Astrocyte (in vitro differentiated cells and primary cell): ENCODE measurements around the gene TXLNG. TPM values are rescaled to one million over a fixed set of nuclear protein-coding genes. Genes with fewer than 3 reads are reported as not detected.

Source experiments
- DNase-seq: peaks from one replicate; pipeline ENCODE4 v3.0.0-alpha.2; 2010; ENCODE audit warnings: low read depth
- FAIRE-seq: peaks from 2 replicates; lab custom pipeline; 2011; peaks lifted over from hg19 to GRCh38; lab: Jason Lieb, UNC
- H2AFZ ChIP-seq: 2 replicates; pipeline ENCODE4 v1.6.0; 2012; ENCODE audit warnings: low read depth, low read length, inconsistent platforms
- H3K27ac ChIP-seq: 2 replicates; pipeline ENCODE4 v1.5.1; 2011; ENCODE audit warnings: low read depth, low read length, inconsistent platforms
- H3K27me3 ChIP-seq: 2 replicates; pipeline ENCODE4 v1.6.0; 2011; ENCODE audit warnings: low read length, inconsistent platforms; ENCODE audit not compliant: insufficient read depth
- H3K36me3 ChIP-seq: 2 replicates; pipeline ENCODE4 v1.5.1; 2011; ENCODE audit warnings: low read length, inconsistent platforms; ENCODE audit not compliant: insufficient read depth
- H3K4me1 ChIP-seq: 2 replicates; pipeline ENCODE4 v1.5.1; 2011; ENCODE audit warnings: low read length, inconsistent platforms; ENCODE audit not compliant: insufficient read depth
- H3K4me2 ChIP-seq: 2 replicates; pipeline ENCODE4 v1.6.0; 2012; ENCODE audit warnings: low read length, inconsistent platforms
- H3K4me3 ChIP-seq: 2 replicates; pipeline ENCODE4 v1.5.1; 2011; ENCODE audit warnings: low read depth, mild to moderate bottlenecking, low read length, inconsistent platforms; ENCODE audit not compliant: insufficient read depth
- H3K79me2 ChIP-seq: 2 replicates; pipeline ENCODE4 v1.6.0; 2012; ENCODE audit warnings: mild to moderate bottlenecking, low read length, inconsistent platforms; ENCODE audit not compliant: insufficient read depth
- H3K9ac ChIP-seq: 2 replicates; pipeline ENCODE4 v1.6.0; 2012; ENCODE audit warnings: mild to moderate bottlenecking, low read length, inconsistent platforms
- H3K9me3 ChIP-seq: 2 replicates; pipeline ENCODE4 v1.5.1; 2012; ENCODE audit warnings: low read depth, mild to moderate bottlenecking, low read length, inconsistent platforms; ENCODE audit not compliant: insufficient read depth
- H4K20me1 ChIP-seq: 2 replicates; pipeline ENCODE4 v1.6.0; 2012; ENCODE audit warnings: low read length, inconsistent platforms; ENCODE audit not compliant: insufficient read depth
- H3K27ac Mint-ChIP-seq: one replicate; pipeline ENCODE4 v1.8.0; 2021; ENCODE audit warnings: mild to moderate bottlenecking, mixed read lengths; ENCODE audit not compliant: unreplicated experiment
- H3K27me3 Mint-ChIP-seq: one replicate; pipeline ENCODE4 v1.8.0; 2021; ENCODE audit warnings: low read depth, mixed read lengths; ENCODE audit not compliant: unreplicated experiment
- H3K36me3 Mint-ChIP-seq: one replicate; pipeline ENCODE4 v1.8.0; 2021; ENCODE audit warnings: low read depth, mixed read lengths; ENCODE audit not compliant: unreplicated experiment
- H3K4me1 Mint-ChIP-seq: one replicate; pipeline ENCODE4 v1.8.0; 2021; ENCODE audit warnings: low read depth, mixed read lengths; ENCODE audit not compliant: unreplicated experiment
- H3K4me3 Mint-ChIP-seq: one replicate; pipeline ENCODE4 v1.8.0; 2021; ENCODE audit warnings: mild to moderate bottlenecking, moderate library complexity, mixed read lengths; ENCODE audit not compliant: unreplicated experiment
- H3K9me3 Mint-ChIP-seq: one replicate; pipeline ENCODE4 v1.8.0; 2021; ENCODE audit warnings: mild to moderate bottlenecking, mixed read lengths; ENCODE audit not compliant: unreplicated experiment
- CTCF ChIP-seq: IDR thresholded peaks from 2 replicates; pipeline ENCODE4 v1.5.1; 2011; ENCODE audit warnings: low read depth, mild to moderate bottlenecking, inconsistent platforms, low read length, moderate library complexity; ENCODE audit not compliant: insufficient read depth
- EZH2 ChIP-seq: IDR thresholded peaks from 2 replicates; pipeline ENCODE4 v1.6.1; 2012; ENCODE audit warnings: mild to moderate bottlenecking, low read length, inconsistent platforms; ENCODE audit not compliant: insufficient read depth
- total RNA-seq: library from RNA; stranded (reverse); gene quantifications from 2 replicates; pipeline ENCODE4 v1.2.1, GENCODE V29; 2021

Gene TXLNG
- total RNA-seq, 1 donor from 2014 or later = 9.8 TPM

GRCh38 chrX:16882169-16882568 is 95.9 kb downstream of the TXLNG start:
- FAIRE-seq (peak; percentile 5), DNase-seq (no peak)
- no peaks in the 10 kb centered on the region for H3K79me2 ChIP-seq
- Mint-ChIP-seq H3K4me3 (peak overlapping the region; percentile 87), H3K27me3 (no peaks in the 10 kb centered on the region), H3K36me3 (no peaks in the 10 kb centered on the region), H3K4me1 (no peaks in the 10 kb centered on the region), H3K9me3 (no peaks in the 10 kb centered on the region), H3K27ac (no peak overlapping the region)
- no peak overlapping the region for H3K9ac ChIP-seq
- peak overlapping the region; percentile 28 for H2AFZ ChIP-seq
- peak overlapping the region; percentile 62 for H3K4me3 ChIP-seq
- H3K36me3 ChIP-seq = no peaks in the 10 kb centered on the region
- TF ChIP-seq EZH2 = no peak
- no peak for TF ChIP-seq CTCF
- H3K4me2 ChIP-seq = peak overlapping the region; percentile 89
- no peak overlapping the region for H3K27ac ChIP-seq
- no peaks in the 10 kb centered on the region for H4K20me1 ChIP-seq
- H3K27me3 ChIP-seq = no peaks in the 10 kb centered on the region
- no peaks in the 10 kb centered on the region for H3K4me1 ChIP-seq
- H3K9me3 ChIP-seq = no peaks in the 10 kb centered on the region

- no peaks in the 10 kb centered on the region for H3K9me3 ChIP-seq
- peak; percentile 99 for FAIRE-seq
- no peaks in the 10 kb centered on the region for H3K36me3 Mint-ChIP-seq
- TF ChIP-seq CTCF (peak; percentile 75), EZH2 (no peak)
- no peaks in the 10 kb centered on the region for H3K27me3 Mint-ChIP-seq
- no peak overlapping the region for H3K27ac ChIP-seq
- no peaks in the 10 kb centered on the region for H4K20me1 ChIP-seq
- peak overlapping the region; percentile 58 for H3K27ac Mint-ChIP-seq
- peak overlapping the region; percentile 89 for H3K4me2 ChIP-seq
- no peaks in the 10 kb centered on the region for H3K36me3 ChIP-seq
- peak; percentile 35 for DNase-seq
- peak overlapping the region; percentile 76 for H2AFZ ChIP-seq
- no peaks in the 10 kb centered on the region for H3K4me1 Mint-ChIP-seq
- H3K4me3 ChIP-seq = peak overlapping the region; percentile 62
- no peaks in the 10 kb centered on the region for H3K27me3 ChIP-seq
- H3K9me3 Mint-ChIP-seq = no peaks in the 10 kb centered on the region
- peak overlapping the region; percentile 87 for H3K4me3 Mint-ChIP-seq
- H3K4me1 ChIP-seq = no peaks in the 10 kb centered on the region
- H3K79me2 ChIP-seq = no peaks in the 10 kb centered on the region
- H3K9ac ChIP-seq = peak overlapping the region; percentile 76
Observed at GRCh38 chrX:16882702-16883486, 96.6 kb downstream of the TXLNG start.

GRCh38 chrX:16883487-16883804 is 97.2 kb downstream of the TXLNG start:
- no peak overlapping the region for H2AFZ ChIP-seq
- no peaks in the 10 kb centered on the region for H3K27me3 ChIP-seq
- H3K4me3 ChIP-seq = no peak overlapping the region
- H3K36me3 ChIP-seq = no peaks in the 10 kb centered on the region
- no peak overlapping the region for H3K27ac Mint-ChIP-seq
- TF ChIP-seq EZH2 = no peak
- no peak for TF ChIP-seq CTCF
- DNase-seq (no peak), FAIRE-seq (no peak)
- H3K27ac ChIP-seq = no peak overlapping the region
- H3K4me1 Mint-ChIP-seq = no peaks in the 10 kb centered on the region
- H4K20me1 ChIP-seq = no peaks in the 10 kb centered on the region
- H3K4me1 ChIP-seq = no peaks in the 10 kb centered on the region
- H3K9ac ChIP-seq = no peak overlapping the region
- H3K9me3 ChIP-seq = no peaks in the 10 kb centered on the region
- no peaks in the 10 kb centered on the region for H3K79me2 ChIP-seq
- no peaks in the 10 kb centered on the region for H3K9me3 Mint-ChIP-seq
- H3K4me2 ChIP-seq = peak overlapping the region; percentile 89
- no peak overlapping the region for H3K4me3 Mint-ChIP-seq
- no peaks in the 10 kb centered on the region for H3K36me3 Mint-ChIP-seq
- H3K27me3 Mint-ChIP-seq = no peaks in the 10 kb centered on the region
